Smooth muscle cell of the brain vasculature (primary cell): ENCODE measurements around the gene C17orf78.
"Not testable (repeated sequence)": the region's sequence is repeated elsewhere in the genome, so short reads cannot be mapped to it uniquely, and the experiment has no call there.

Source experiments
- DNase-seq: peaks from one replicate; pipeline ENCODE4 v3.0.0-alpha.2; 2012; ENCODE audit warnings: low read depth, low spot score

C17orf78 gene

GRCh38 chr17:37438141-37438540 lies 62.4 kb downstream of the C17orf78 start:
- no peak for DNase-seq

- no peak for DNase-seq
These were observed 64.6 kb downstream of the C17orf78 start for GRCh38 chr17:37440424-37440823.

GRCh38 chr17:37441369-37442014 lies 65.7 kb downstream of the C17orf78 start:
- DNase-seq = not testable (repeated sequence)
